Measurements from ENCODE around the gene TMEM108.

The TMEM108 gene

GRCh38 chr3:133246773-133247172 lies 208.6 kb downstream of the TMEM108 start:
- H3K27ac ChIP-seq: no peak overlapping the region
- TF ChIP-seq CTCF (conservative IDR thresholded peaks at IDR 0.05) (no peak), ZFX (IDR thresholded peaks at IDR 0.05) (no peak)

- no peak overlapping the region for H3K27ac ChIP-seq
- TF ChIP-seq CTCF (conservative IDR thresholded peaks at IDR 0.05) (no peak), ZFX (IDR thresholded peaks at IDR 0.05) (no peak)
Observed at GRCh38 chr3:133248389-133248788, 210.2 kb downstream of the TMEM108 start.

- H3K27ac ChIP-seq: no peak overlapping the region
- no peak for TF ChIP-seq ZFX (IDR thresholded peaks at IDR 0.05)
- no peak for TF ChIP-seq CTCF (conservative IDR thresholded peaks at IDR 0.05)
Observed at GRCh38 chr3:133249490-133249889, 211.3 kb downstream of the TMEM108 start.

GRCh38 chr3:133254151-133254550 lies 216.0 kb downstream of the TMEM108 start:
- no peak; the same call in 1 of the 2 replicates for TF ChIP-seq CTCF (conservative IDR thresholded peaks at IDR 0.05)
- TF ChIP-seq ZFX (IDR thresholded peaks at IDR 0.05): no peak
- H3K27ac ChIP-seq: no peak overlapping the region

GRCh38 chr3:133254716-133255115 lies 216.5 kb downstream of the TMEM108 start:
- no peak overlapping the region for H3K27ac ChIP-seq
- TF ChIP-seq ZFX (IDR thresholded peaks at IDR 0.05) (no peak), CTCF (conservative IDR thresholded peaks at IDR 0.05) (no peak)

- TF ChIP-seq ZFX (IDR thresholded peaks at IDR 0.05): no peak
- no peak for TF ChIP-seq CTCF (conservative IDR thresholded peaks at IDR 0.05)
- H3K27ac ChIP-seq: no peak overlapping the region
Observed at GRCh38 chr3:133256787-133257483, 218.7 kb downstream of the TMEM108 start.

- no peak for TF ChIP-seq CTCF (conservative IDR thresholded peaks at IDR 0.05)
- TF ChIP-seq ZFX (IDR thresholded peaks at IDR 0.05): no peak
- H3K27ac ChIP-seq: no peak overlapping the region
Observed at GRCh38 chr3:133258358-133258757, 220.2 kb downstream of the TMEM108 start.
